ENCODE results near the gene ABCA7. TPM values are rescaled to one million over a fixed set of nuclear protein-coding genes. Genes with fewer than 3 reads are reported as not detected.

ABCA7 gene
- total and polyA plus RNA-seq, 12 donors: 2.1 to 109 (median 18.8) TPM

DNA sequence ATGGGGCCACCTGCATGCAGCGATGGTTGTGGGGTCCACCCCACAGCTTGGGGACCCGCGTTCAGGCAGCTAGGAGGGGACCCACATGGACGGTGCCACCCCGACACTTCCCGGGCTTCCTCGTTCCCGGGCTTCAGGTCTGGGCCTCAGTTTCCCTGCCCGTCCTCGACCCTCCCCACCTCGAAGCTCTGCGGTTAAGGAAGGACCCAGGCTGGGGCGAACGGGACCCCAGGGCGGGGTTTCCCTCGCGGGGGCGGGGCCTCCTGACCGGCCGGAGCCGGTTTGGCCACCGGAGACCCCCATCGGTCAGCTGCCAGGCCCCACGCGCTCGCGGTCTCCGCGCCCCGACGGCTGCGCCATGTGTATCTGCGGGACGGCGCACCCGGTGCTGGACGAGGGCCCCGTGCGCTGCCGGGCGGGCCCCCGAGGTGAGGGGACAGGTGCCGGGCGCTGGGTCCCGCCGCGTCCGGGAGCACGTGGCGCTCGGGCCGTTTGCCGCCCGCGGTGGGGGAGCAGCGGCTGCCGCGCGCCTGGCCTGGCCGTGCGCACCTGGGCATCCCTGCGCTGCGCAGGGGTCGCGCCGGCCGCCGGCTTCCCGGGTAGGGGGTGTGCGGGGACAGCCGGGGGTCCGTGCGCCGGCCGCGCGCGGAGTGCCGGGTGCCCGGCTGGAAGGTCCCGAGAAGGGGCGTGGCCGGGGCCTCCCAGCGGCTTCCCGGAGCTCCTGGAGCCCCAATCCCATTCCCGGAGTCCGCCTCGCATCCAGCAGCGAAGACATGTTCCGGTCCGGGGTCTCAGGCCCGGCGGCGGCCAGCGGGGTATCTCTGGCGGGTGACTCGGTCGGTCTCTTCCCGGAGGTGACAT, 31.3 kb downstream of the ABCA7 start:
- Histone ChIP-seq H3K27ac (no peak overlapping the region), H3K4me1 (replicated peaks in 1 of 2) (peaks cover 0 to 20% of the 10 kb centered on the region in 2 donors), H3K27me3 (peaks cover 53% of the 10 kb centered on the region), H3K9me3 (replicated peaks in 1 of 3) (no peaks in the 10 kb centered on the region), H3K4me3 (no peak overlapping the region), H3K36me3 (replicated peaks in 1 of 2) (no peaks in the 10 kb centered on the region)
- TF ChIP-seq CTCF (IDR thresholded peaks at IDR 0.05) (no peak), POLR2A (IDR thresholded peaks at IDR 0.05) (no peak)
- DNase-seq: peak in 1 of 7 donors; percentile 22
- WGBS, 4 donors: 26 to 58% (median 28%) methylated on average over 21 to 99 of the region's 99 CpGs
- intact Hi-C loops (cut with DNase I): no loop called here

- 71 to 85% (median 79%) methylated on average over 7 to 11 of the region's 11 CpGs for WGBS, 4 donors
- TF ChIP-seq POLR2A (IDR thresholded peaks at IDR 0.05) (no peak), CTCF (IDR thresholded peaks at IDR 0.05) (no peak)
- DNase-seq: no peak
- H3K9me3 ChIP-seq (replicated peaks in 1 of 3): no peaks in the 10 kb centered on the region
- peaks cover 40% of the 10 kb centered on the region for H3K27me3 ChIP-seq
- peaks cover 0 to 9% of the 10 kb centered on the region in 2 donors for H3K4me1 ChIP-seq (replicated peaks in 1 of 2)
- H3K4me3 ChIP-seq: no peak overlapping the region
- no peak overlapping the region for H3K27ac ChIP-seq
- intact Hi-C loops (cut with DNase I): no loop called here
- no peaks in the 10 kb centered on the region for H3K36me3 ChIP-seq (replicated peaks in 1 of 2)
These were observed 32.6 kb downstream of the ABCA7 start for GRCh38 chr19:1072371-1073015.

- no peak for DNase-seq
- TF ChIP-seq CTCF (IDR thresholded peaks at IDR 0.05) (no peak), POLR2A (IDR thresholded peaks at IDR 0.05) (no peak)
- Histone ChIP-seq H3K36me3 (replicated peaks in 1 of 2) (no peaks in the 10 kb centered on the region), H3K9me3 (replicated peaks in 1 of 3) (no peaks in the 10 kb centered on the region), H3K27ac (no peak overlapping the region), H3K4me3 (no peak overlapping the region), H3K4me1 (replicated peaks in 1 of 2) (peaks cover 0 to 9% of the 10 kb centered on the region in 2 donors), H3K27me3 (peaks cover 35% of the 10 kb centered on the region)
- WGBS, 4 donors: 80 to 93% (median 89%) methylated on average over 15 to 30 of the region's 30 CpGs
- intact Hi-C loops (cut with DNase I): no loop called here
These were observed 33.4 kb downstream of the ABCA7 start for GRCh38 chr19:1073063-1073955.

All from adrenal gland (tissue), 12 donors.